Left colon (tissue), 2 donors: Measurements from ENCODE around the gene SGMS1. TPM values are rescaled to one million over a fixed set of nuclear protein-coding genes. Genes with fewer than 3 reads are reported as not detected.

Experiments used
- ATAC-seq: fragments of 200-7000 bp; cut with Tn5 transposase; one replicate; pipeline ENCODE4 v1.9.1; 2020; ENCODE audit warnings: mild to moderate bottlenecking, moderate library complexity
- DNase-seq, 2 donors: peaks; one replicate each; pipeline ENCODE4 v3.0.0-alpha.2; 2020
- intact Hi-C, 2 donors: fragments of 100-400 bp; cut with DNase I in 1 of 2; cut with micrococcal nuclease in 1 of 2; formaldehyde crosslinking; loops; one replicate each; pipeline versions ENCODE4 v1.11.2 to v1.14.0; 2022; cut with DNase I, micrococcal nuclease
- total RNA-seq, 2 donors: library from RNA; stranded (reverse); fragmentation: NEBNext Ultra II Directional; extraction: Animal tissue kit (Norgen Biotek cat#: 25700); gene quantifications; one replicate each; pipeline ENCODE4 v1.2.1, GENCODE V29; 2021
- donor health status: DM: no; HTN: no; CAD: no.
- donor health status: DM: yes; HTN: yes; CAD: no.

SGMS1 gene
- total RNA-seq, 2 donors from 2014 or later, result 17.8 to 20.8 TPM

DNA sequence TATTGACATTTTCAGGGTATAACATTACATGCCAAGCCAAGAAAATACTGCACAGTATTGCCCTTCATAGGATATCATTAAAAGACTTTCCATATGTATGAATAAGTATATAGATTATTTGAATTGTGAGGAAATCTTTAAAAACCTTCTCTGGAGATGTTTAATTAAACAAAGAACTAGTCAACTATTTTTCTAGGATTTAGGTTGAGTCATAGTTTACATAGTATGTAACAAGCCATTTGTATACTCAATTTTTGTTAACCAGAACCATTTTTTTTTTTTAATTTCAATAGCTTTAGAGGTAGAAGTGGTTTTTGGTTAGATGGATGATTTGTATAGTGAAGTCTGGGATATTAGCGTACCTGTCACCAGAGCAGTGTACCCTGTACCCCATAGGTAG, 221.3 kb downstream of the SGMS1 start:
- no peak for DNase-seq
- intact Hi-C loops, result no loop called here
- no peak for ATAC-seq

DNA sequence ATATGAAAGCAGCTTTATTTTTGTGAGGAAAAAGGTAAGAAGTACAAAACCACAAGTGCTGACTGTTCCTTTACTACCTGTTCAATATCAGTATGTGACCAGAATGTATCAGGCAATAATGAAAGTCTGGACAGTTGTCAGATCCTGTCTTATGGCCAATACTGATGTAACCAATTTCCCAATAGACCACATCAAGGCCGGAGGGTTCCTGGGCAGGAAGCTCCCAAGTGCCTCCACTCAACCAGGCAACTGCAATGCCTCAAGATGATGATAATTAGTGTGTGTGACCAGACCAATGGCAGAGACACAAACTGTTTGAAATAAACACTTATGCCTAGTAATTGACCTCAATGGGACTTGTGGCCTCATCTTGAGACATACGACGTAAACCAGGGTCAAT, 223.1 kb downstream of the SGMS1 start:
- no peak for ATAC-seq
- DNase-seq, result no peak
- intact Hi-C loops, result no loop called here

- no peak for ATAC-seq
- intact Hi-C loops, result no loop called here
- DNase-seq, result no peak
Observed at GRCh38 chr10:50398823-50399222, 224.9 kb downstream of the SGMS1 start.

- no peak for DNase-seq
- ATAC-seq, result no peak
- intact Hi-C loops, result no loop called here
Observed at GRCh38 chr10:50398381-50398780, 225.4 kb downstream of the SGMS1 start.

DNA sequence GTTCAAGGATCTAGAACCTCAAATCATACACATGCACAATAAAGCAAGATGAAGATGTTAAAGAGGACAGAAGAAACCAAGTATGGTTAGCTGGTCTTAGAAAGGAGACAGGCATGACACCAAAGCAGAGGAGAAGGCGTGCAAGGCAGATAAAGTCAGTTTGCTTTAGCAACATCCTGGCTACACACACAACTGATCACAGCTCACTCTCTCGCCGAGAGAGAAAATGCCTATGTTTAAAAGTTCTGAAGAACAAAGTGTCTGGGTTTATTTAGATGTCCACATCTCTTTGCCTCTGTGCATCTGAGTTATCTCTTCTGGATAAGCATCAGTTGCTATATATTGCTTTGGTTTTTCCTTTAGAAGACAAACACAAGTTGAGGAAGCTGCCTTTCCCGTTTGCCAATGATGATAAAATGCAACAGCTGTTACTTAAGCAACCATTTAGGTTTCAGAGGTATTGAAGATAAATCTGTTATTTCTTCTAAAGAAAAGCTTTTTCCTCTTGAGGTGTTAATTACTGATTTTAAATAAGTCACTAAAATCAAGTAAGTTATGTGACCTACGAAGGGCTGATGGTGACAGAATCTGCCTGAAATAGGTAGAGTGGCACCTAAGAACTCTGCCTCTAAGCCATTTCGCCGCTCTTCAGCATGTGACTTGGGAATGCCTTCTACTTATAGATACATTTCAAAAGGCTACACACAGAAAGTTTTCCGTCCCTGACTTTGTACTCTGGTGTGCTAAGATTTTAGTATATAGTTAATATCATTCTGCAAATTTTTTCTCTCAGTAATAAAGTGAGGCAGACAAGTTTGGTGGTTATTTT, 226.2 kb downstream of the SGMS1 start:
- no peak for DNase-seq
- no peak for ATAC-seq
- intact Hi-C loops, result no loop called here

DNA sequence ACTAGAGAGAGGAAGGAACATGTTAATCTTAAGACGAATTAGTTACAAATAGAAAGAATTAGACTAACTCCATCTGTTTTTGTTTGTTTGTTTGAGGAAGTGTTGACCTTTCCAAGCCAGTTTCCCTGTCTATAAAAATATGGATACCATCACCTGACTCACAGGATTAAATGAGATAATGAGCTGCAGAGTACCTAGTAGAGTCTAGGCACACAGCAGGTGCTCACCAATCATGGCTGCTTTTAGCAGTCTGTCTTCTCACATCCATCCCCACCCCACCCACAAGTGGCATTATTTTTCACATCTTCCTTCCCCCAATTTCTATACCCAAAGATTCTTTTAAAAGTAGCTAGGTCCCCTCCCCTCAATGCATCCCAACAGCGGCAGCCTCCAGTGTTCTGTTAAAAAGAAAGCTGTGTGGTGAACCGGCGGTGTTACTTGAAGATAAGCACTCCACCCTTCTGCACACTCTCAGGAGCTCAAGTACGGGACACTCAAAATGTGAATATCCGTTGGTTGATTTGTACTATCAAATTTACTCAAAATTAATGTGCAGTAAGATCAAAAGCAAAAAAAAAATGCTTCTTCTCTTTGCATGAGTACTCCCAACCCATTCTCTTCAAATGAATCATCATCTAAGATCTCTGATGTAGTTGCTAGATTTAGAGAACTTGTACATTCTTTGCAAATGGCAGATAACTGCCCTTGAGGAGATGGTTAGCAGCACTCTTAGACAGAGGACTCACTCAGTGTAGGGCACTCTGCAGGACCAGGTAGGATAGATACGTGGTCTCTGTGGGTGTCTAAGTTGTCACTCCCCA, 227.1 kb downstream of the SGMS1 start:
- ATAC-seq (no peak), DNase-seq (no peak)
- intact Hi-C loops, result no loop called here

DNA sequence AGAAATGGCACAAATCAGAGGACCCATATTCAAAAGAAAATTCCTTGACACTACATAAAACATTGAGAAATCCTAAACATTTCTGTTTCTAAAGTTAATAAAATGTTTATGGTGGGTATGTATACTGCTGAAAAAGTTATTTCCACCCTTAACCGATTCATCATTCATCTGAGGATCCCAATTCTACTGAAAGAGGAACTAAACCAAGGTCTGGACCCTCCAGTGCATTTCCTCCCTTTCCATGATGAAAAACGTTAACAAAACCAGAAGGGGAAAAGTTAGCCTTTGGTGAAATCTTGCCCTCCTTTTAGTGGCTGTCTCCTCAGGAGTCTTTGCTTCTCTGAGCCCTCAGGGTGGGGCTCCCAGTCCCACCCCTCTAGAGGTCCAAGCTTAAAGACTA, 227.9 kb downstream of the SGMS1 start:
- DNase-seq, result no peak
- intact Hi-C loops, result no loop called here
- ATAC-seq, result no peak

DNA sequence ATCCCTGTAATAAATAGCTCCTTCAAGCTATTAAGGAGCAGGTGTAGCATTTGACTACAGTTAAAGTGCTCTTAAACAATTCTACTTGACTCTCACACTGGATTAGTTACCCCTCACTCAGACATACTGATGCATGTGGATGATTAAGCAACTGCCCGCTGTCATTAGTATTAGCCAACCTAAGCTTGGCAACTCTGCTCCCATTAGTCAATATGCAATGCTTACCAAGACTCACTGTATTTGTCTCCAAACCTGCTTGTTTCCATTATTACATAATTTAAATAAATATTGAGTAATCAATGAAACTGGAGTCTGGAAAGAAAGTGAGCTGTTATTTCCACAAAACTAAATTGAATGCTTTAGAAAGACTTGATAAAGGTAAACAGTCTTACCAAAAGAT, 228.5 kb downstream of the SGMS1 start:
- intact Hi-C loops, result no loop called here
- ATAC-seq (no peak), DNase-seq (no peak)

- intact Hi-C loops, result no loop called here
- ATAC-seq (no peak), DNase-seq (no peak)
Observed at GRCh38 chr10:50394832-50395231, 228.9 kb downstream of the SGMS1 start.

GRCh38 chr10:50393784-50394467, 229.8 kb downstream of the SGMS1 start:
- ATAC-seq, result peak; percentile 91
- no peak for DNase-seq
- intact Hi-C loops, result no loop called here

DNA sequence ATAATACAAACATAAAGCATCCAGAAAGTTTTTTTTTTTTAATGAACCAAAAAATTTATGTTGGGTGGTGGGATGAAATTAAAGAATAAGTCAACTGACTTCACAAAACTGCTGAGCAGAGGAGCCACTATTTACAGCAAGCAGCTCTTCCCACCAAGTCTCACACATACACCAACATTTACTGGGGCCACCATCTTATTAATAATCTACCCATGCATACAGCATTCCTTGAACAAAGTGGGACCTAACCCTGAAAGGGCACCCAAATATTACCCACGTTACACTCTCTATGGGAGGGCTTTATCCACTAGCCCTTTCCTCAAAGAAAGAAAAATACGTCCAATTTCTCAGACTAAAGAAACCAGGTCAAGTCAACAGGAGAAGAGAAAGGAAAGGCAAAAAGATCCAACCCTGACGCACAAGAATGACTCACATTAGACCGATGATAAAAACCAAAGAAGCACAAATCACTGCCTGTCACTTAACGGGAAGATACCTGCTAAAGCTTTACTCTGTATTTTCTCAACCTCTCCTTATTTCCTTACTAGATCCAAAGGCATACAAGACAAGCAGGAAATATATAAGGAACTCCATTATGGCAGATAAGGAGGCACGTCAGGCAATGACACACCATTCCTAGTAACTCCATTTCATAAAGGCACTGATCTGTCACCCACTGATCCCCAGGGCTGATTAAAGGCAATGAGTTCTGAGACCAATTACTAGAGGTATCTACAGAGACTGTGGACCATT, 230.6 kb downstream of the SGMS1 start:
- DNase-seq, result no peak
- intact Hi-C loops, result no loop called here
- ATAC-seq, result peak; percentile 77

DNA sequence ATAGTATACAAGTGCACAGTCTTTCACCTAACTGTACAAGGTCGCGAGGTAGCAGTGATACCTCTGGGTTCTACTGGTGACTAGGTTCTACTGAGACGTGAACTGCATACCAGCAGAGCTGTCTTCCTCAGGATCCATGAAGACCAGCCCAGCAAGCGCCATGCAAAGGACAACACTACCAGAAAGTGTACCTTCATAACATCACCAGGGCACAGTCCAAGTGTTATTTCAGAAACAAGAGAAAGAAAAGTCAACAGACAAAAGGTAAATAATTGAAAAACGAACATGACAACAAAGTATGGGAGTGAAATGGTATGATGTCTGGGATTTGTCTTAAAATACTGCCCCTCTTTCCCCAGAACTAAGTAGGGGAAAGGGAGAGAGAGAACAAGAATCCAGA, 231.3 kb downstream of the SGMS1 start:
- ATAC-seq (peak; percentile 33), DNase-seq (no peak)
- intact Hi-C loops, result no loop called here

GRCh38 chr10:50390302-50390701, 233.5 kb downstream of the SGMS1 start:
- no peak for DNase-seq
- intact Hi-C loops, result no loop called here
- ATAC-seq, result peak; percentile 60

DNA sequence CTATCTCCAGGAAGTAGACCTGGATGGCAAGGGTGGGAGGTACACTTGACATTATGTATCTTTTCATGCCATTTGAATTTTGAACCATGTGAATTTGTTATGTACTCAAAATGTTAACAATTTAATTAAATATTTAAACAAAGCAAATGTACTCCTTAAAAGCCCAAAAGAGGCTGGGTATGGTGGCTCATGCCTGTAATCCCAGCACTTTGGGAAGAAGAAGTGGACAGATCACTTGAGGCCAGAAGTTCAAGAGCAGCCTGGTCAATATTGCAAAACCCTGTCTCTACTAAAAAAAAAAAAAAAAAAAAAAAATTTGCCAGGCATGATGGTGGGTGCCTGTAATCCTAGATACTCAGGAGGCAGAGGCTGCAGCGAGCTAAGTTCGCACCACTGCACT, 235.6 kb downstream of the SGMS1 start:
- ATAC-seq (no peak), DNase-seq (no peak)
- intact Hi-C loops, result no loop called here

DNA sequence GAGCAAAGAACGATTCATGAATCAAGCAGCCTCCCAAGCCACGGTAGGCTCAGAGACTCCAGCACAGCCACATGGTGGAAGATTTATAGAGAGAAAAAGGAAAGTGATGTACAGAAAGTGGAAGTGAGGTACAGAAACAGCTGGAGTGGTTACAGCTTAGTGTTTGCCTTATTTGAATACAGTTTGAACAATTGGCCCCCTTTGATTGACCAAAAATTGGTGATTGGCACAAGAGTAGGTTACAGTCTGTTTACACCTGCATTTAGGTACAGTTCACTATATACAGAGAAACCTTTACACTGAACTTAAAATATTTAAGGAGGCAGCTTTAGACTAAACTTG, 236.1 kb downstream of the SGMS1 start:
- no peak for DNase-seq
- no peak for ATAC-seq
- intact Hi-C loops, result no loop called here

DNA sequence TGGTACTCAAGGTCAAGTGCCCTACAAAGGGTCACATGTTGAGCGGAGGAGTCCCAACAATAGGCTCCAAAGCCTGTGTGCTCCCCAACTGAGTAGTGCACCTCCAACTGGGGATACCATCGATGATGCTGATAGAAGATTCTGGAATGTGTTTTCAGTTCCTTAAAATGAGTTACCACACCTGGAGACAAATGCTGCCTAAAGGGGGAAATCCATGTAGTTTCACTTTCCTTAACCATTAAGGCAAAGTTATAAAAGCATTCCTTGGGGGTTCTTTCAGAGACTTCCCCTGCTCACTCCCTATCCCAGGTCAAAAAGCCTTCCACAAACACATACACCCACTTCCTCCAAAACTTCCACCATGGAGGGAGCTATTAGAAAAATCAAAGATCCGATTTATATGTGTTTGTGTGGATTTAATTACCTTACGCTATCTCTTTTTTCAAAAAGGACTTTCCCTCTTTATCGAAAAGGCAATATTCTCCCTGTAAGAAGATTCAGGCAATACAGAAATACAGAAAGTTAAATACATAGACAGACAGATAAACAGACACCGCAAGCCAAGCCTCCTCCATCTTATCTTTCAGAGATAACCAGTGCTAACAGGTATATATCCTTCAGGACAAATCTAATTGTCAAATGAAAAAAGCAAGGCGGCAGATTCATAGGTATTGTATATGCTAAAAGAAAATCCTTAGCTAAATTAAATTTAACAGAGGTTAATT, 236.6 kb downstream of the SGMS1 start:
- intact Hi-C loops, result no loop called here
- DNase-seq, result no peak
- no peak for ATAC-seq

GRCh38 chr10:50385624-50386023, 238.1 kb downstream of the SGMS1 start:
- DNase-seq (no peak), ATAC-seq (no peak)
- intact Hi-C loops, result no loop called here

DNA sequence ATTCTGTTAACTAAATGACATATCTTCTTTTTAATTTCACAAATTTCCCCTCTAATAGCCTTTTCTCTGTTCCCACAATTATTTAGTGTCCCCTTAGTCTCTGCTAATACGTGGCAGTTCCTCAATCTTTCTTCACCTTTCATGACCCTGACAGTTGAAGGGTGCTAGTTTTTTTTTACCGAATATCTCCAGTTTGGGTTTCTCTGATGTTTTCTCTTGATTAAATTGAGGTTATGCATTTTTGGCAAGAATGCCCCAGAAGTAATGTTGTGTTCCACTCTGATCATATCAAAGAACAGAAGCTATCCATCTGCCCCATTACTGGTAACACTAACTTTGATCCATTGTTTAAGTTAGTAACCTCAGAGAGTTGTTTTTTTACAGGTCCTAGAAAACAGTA, 238.9 kb downstream of the SGMS1 start:
- ATAC-seq, result no peak
- DNase-seq, result no peak
- intact Hi-C loops, result no loop called here

DNA sequence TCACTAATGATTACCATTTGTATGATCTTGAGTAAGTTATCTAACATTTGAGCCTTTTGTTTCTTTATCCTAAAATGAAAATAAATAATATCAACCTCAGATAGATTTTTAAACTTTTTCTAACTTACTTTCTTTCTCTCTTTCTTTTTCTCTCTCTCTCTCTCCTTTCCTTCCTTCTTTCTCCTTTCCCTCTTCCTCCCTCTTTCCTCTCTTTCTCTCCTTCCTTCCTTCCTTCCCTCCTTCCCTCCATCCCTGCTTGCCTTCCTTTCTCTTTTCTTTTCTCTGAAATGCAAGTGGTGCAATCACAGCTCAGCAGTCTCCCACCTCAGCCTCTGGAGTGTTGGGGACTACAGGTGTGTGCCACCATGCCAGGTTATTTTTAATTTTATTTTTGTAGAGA, 239.5 kb downstream of the SGMS1 start:
- ATAC-seq (no peak), DNase-seq (no peak)
- intact Hi-C loops, result no loop called here
